Keratinocyte (primary cell): ENCODE results near the gene ALDH7A1. TPM values are rescaled to one million over a fixed set of nuclear protein-coding genes. Genes with fewer than 3 reads are reported as not detected.

Experiments used
- DNase-seq: peaks from one replicate; pipeline ENCODE4 v3.0.0-alpha.2; 2011; ENCODE audit warnings: low read depth, missing footprints, low spot score
- FAIRE-seq: peaks from 2 replicates; lab custom pipeline; 2011; peaks lifted over from hg19 to GRCh38; lab: Jason Lieb, UNC
- H2AFZ ChIP-seq: 2 replicates; pipeline ENCODE4 v1.6.0; 2012; ENCODE audit warnings: low read length, control low read depth, inconsistent platforms; ENCODE audit not compliant: control insufficient read depth
- H3K27ac ChIP-seq: 2 replicates; pipeline ENCODE4 v1.5.1; 2011; ENCODE audit warnings: low read length; ENCODE audit not compliant: control insufficient read depth, insufficient read depth
- H3K27me3 ChIP-seq: 3 replicates; pipeline ENCODE4 v1.6.0; 2011; ENCODE audit warnings: low read length; ENCODE audit not compliant: control insufficient read depth, insufficient read depth; ENCODE audit errors: extremely low read depth
- H3K36me3 ChIP-seq, 2 experiments: 2 replicates in 1 of 2; 3 replicates in 1 of 2; pipeline ENCODE4 v1.5.1; 2011; ENCODE audit warnings: low read length in 2 of 2, mild to moderate bottlenecking in 1 of 2; ENCODE audit not compliant: control insufficient read depth in 2 of 2, insufficient read depth in 2 of 2; ENCODE audit errors: extremely low read depth in 1 of 2
- H3K4me1 ChIP-seq: 3 replicates; pipeline ENCODE4 v1.5.1; 2011; ENCODE audit warnings: low read length; ENCODE audit not compliant: control insufficient read depth, insufficient read depth; ENCODE audit errors: extremely low read depth
- H3K4me2 ChIP-seq: 3 replicates; pipeline ENCODE4 v1.6.0; 2011; ENCODE audit warnings: low read depth, low read length; ENCODE audit not compliant: control insufficient read depth, insufficient read depth; ENCODE audit errors: extremely low read depth
- H3K4me3 ChIP-seq, 3 experiments: fragments of 200-600 bp in 1 of 3; sonication (generic) in 1 of 3; 2 replicates in 2 of 3; 3 replicates in 1 of 3; pipeline ENCODE4 v1.5.1; 2011 to 2016; ENCODE audit warnings: low read length in 3 of 3, mild to moderate bottlenecking in 3 of 3, control low read depth in 2 of 3, inconsistent platforms in 1 of 3, low read depth in 1 of 3, mixed read lengths in 1 of 3, mixed run types in 1 of 3, moderate library complexity in 1 of 3; ENCODE audit not compliant: control insufficient read depth in 2 of 3, insufficient read depth in 2 of 3; ENCODE audit errors: extremely low read depth in 1 of 3
- H3K79me2 ChIP-seq: 2 replicates; pipeline ENCODE4 v1.6.0; 2012; ENCODE audit warnings: low read length; ENCODE audit not compliant: control insufficient read depth, insufficient read depth
- H3K9ac ChIP-seq: 3 replicates; pipeline ENCODE4 v1.6.0; 2011; ENCODE audit warnings: low read length; ENCODE audit not compliant: control insufficient read depth, insufficient read depth; ENCODE audit errors: extremely low read depth
- H3K9me1 ChIP-seq: 3 replicates; pipeline ENCODE4 v1.6.0; 2011; ENCODE audit warnings: low read length; ENCODE audit not compliant: control insufficient read depth, insufficient read depth; ENCODE audit errors: extremely low read depth
- H3K9me3 ChIP-seq: 2 replicates; pipeline ENCODE4 v1.5.1; 2012; ENCODE audit warnings: low read depth, low read length; ENCODE audit not compliant: control insufficient read depth
- H4K20me1 ChIP-seq: 3 replicates; pipeline ENCODE4 v1.6.0; 2011; ENCODE audit warnings: low read length; ENCODE audit not compliant: control insufficient read depth, insufficient read depth; ENCODE audit errors: extremely low read depth
- CTCF ChIP-seq, 3 experiments: IDR thresholded peaks in 1 of 3; conservative IDR thresholded peaks in 1 of 3; optimal IDR thresholded peaks in 1 of 3; 2 replicates in 2 of 3; 3 replicates in 1 of 3; pipeline versions ENCODE3 to v1.5.1; 2011; ENCODE audit warnings: low read length in 3 of 3, mild to moderate bottlenecking in 3 of 3, moderate library complexity in 2 of 3, control low read depth in 1 of 3, inconsistent platforms in 1 of 3; ENCODE audit not compliant: insufficient read depth in 2 of 3; ENCODE audit errors: extremely low read depth in 1 of 3
- EZH2 ChIP-seq: IDR thresholded peaks from one replicate; pipeline ENCODE4 v1.6.1; 2012; ENCODE audit warnings: inconsistent platforms, mild to moderate bottlenecking, low read length, moderate library complexity
- dilution Hi-C: fragments of 300-500 bp; cut with MboI; formaldehyde crosslinking; loops from one replicate; pipeline ENCODE4 v1.7.0; 2020; ENCODE audit warnings: low sequenced_read_pairs; ENCODE audit not compliant: extremely low pct_ligation_motif_present
- polyA plus RNA-seq, 5 experiments: library from polyadenylated mRNA; depleted of rRNA in 3 of 5; stranded (reverse) in 3 of 5; stranded (forward) in 1 of 5; unstranded in 1 of 5; fragments of >200 nt; gene quantifications; 1 replicate in 1 of 5; 2 replicates in 3 of 5; 3 replicates in 1 of 5; pipeline versions ENCODE4 v1.2.1 to v1.2.3, GENCODE V29; 2011 to 2012; ENCODE audit warnings: missing spikeins in 2 of 5, low read depth in 1 of 5, low replicate concordance in 1 of 5

Gene ALDH7A1
- polyA plus RNA-seq, 1 donor (not counting 4 experiments of a cell fraction or from before 2014, with no cell fraction given) = 183 TPM

- H3K4me3 ChIP-seq = no peak overlapping the region
- H3K9me1 ChIP-seq = no peaks in the 10 kb centered on the region
- H3K79me2 ChIP-seq = no peaks in the 10 kb centered on the region
- H3K9ac ChIP-seq = no peak overlapping the region
- no peak overlapping the region for H2AFZ ChIP-seq
- no peak for TF ChIP-seq EZH2
- no peak for TF ChIP-seq CTCF (optimal IDR thresholded peaks at IDR 0.05 in 1 of 3, IDR thresholded peaks at IDR 0.05 in 1 of 3, conservative IDR thresholded peaks at IDR 0.05 in 1 of 3; ENCODE audit: extremely low read depth in 1 of 3, insufficient read depth in 2 of 3, low read length in 3 of 3)
- DNase-seq = no peak
- no peaks in the 10 kb centered on the region for H4K20me1 ChIP-seq
- no peaks in the 10 kb centered on the region for H3K27me3 ChIP-seq
- no peaks in the 10 kb centered on the region for H3K9me3 ChIP-seq
- peaks cover 9 to 13% of the 10 kb centered on the region in 2 experiments for H3K36me3 ChIP-seq
- no peak overlapping the region for H3K27ac ChIP-seq
- H3K4me1 ChIP-seq = peaks cover 4% of the 10 kb centered on the region
- dilution Hi-C loops = loop anchor here (10.0 kb wide), 1 partner anchor 199 kb away; no protein-coding TSS in a partner anchor
- H3K4me2 ChIP-seq = no peak overlapping the region
- FAIRE-seq = no peak
Observed at GRCh38 chr5:126543660-126544059, 51.4 kb downstream of the ALDH7A1 start.

- TF ChIP-seq EZH2 (no peak), CTCF (optimal IDR thresholded peaks at IDR 0.05 in 1 of 3, IDR thresholded peaks at IDR 0.05 in 1 of 3, conservative IDR thresholded peaks at IDR 0.05 in 1 of 3; ENCODE audit: extremely low read depth in 1 of 3, insufficient read depth in 2 of 3, low read length in 3 of 3) (no peak)
- no peak for FAIRE-seq
- no peak for DNase-seq
Observed at GRCh38 chr5:126543009-126543408, 52.0 kb downstream of the ALDH7A1 start.

More at GRCh38 chr5:126543009-126543408, 52.0 kb downstream of the ALDH7A1 start:
- dilution Hi-C loops = loop anchor here (10.0 kb wide), 1 partner anchor 198 kb away; no protein-coding TSS in a partner anchor
- Histone ChIP-seq H3K9me3 (no peaks in the 10 kb centered on the region), H3K4me3 (no peak overlapping the region), H3K9ac (no peak overlapping the region), H4K20me1 (no peaks in the 10 kb centered on the region), H3K27ac (no peak overlapping the region), H3K36me3 (peaks cover 9 to 13% of the 10 kb centered on the region in 2 experiments), H3K27me3 (no peaks in the 10 kb centered on the region), H3K9me1 (no peaks in the 10 kb centered on the region), H2AFZ (no peak overlapping the region), H3K4me2 (no peak overlapping the region), H3K4me1 (peaks cover 4% of the 10 kb centered on the region), H3K79me2 (no peaks in the 10 kb centered on the region)
